ENCODE results near the gene SH2D3A. TPM values are rescaled to one million over a fixed set of nuclear protein-coding genes. Genes with fewer than 3 reads are reported as not detected.

The SH2D3A gene
- total RNA-seq, 1 experiment from 2014 or later: 0.95 TPM

- Histone ChIP-seq H3K36me3 (ENCODE audit: insufficient read depth, low read length, poor library complexity, severe bottlenecking) (no peaks in the 10 kb centered on the region), H3K4me1 (ENCODE audit: insufficient read depth, low read length, poor library complexity, severe bottlenecking) (no peaks in the 10 kb centered on the region), H3K4me3 (ENCODE audit: low read depth, low read length, poor library complexity, severe bottlenecking) (no peak overlapping the region), H3K27me3 (replicated peaks; ENCODE audit: insufficient read depth, low read depth, low read length, poor library complexity) (no peaks in the 10 kb centered on the region), H3K27ac (ENCODE audit: low read depth, low read length, poor library complexity, severe bottlenecking) (no peak overlapping the region), H3K9me3 (ENCODE audit: low read depth, low read length, poor library complexity, severe bottlenecking) (no peaks in the 10 kb centered on the region)
- CTCF ChIA-PET: no interaction called here
- DNase-seq (ENCODE audit: low spot score): no peak
- TF ChIP-seq EZH2 (IDR thresholded peaks at IDR 0.05; ENCODE audit: borderline replicate concordance, low read depth, low read length, poor library complexity, severe bottlenecking) (no peak), CTCF (conservative IDR thresholded peaks at IDR 0.05; ENCODE audit: low read depth, low read length) (no peak)
- intact Hi-C loops (cut with micrococcal nuclease; ENCODE audit: unreplicated experiment): no loop called here
- POLR2A ChIA-PET (ENCODE audit: low non-redundant PET): no interaction called here
- BruUV-seq (replicated peaks): no TSS peak
Observed at GRCh38 chr19:6760606-6761005, 6.6 kb downstream of the SH2D3A start.

- Histone ChIP-seq H3K36me3 (ENCODE audit: insufficient read depth, low read length, poor library complexity, severe bottlenecking) (peaks cover 27% of the 10 kb centered on the region), H3K27ac (ENCODE audit: low read depth, low read length, poor library complexity, severe bottlenecking) (no peak overlapping the region), H3K4me3 (ENCODE audit: low read depth, low read length, poor library complexity, severe bottlenecking) (no peak overlapping the region), H3K9me3 (ENCODE audit: low read depth, low read length, poor library complexity, severe bottlenecking) (no peaks in the 10 kb centered on the region), H3K4me1 (ENCODE audit: insufficient read depth, low read length, poor library complexity, severe bottlenecking) (peaks cover 3% of the 10 kb centered on the region), H3K27me3 (replicated peaks; ENCODE audit: insufficient read depth, low read depth, low read length, poor library complexity) (no peaks in the 10 kb centered on the region)
- intact Hi-C loops (cut with micrococcal nuclease; ENCODE audit: unreplicated experiment): loop anchor here (5.0 kb wide), 1 partner anchor 238 kb away; no protein-coding TSS in a partner anchor
- CTCF ChIA-PET: no interaction called here
- no peak for TF ChIP-seq CTCF (conservative IDR thresholded peaks at IDR 0.05; ENCODE audit: low read depth, low read length)
- no peak for TF ChIP-seq EZH2 (IDR thresholded peaks at IDR 0.05; ENCODE audit: borderline replicate concordance, low read depth, low read length, poor library complexity, severe bottlenecking)
- POLR2A ChIA-PET (ENCODE audit: low non-redundant PET): no interaction called here
- no TSS peak for BruUV-seq (replicated peaks)
- DNase-seq (ENCODE audit: low spot score): no peak
Observed at GRCh38 chr19:6754653-6755463, 12.4 kb downstream of the SH2D3A start.

- BruUV-seq (replicated peaks): no TSS peak
- Histone ChIP-seq H3K9me3 (ENCODE audit: low read depth, low read length, poor library complexity, severe bottlenecking) (no peaks in the 10 kb centered on the region), H3K36me3 (ENCODE audit: insufficient read depth, low read length, poor library complexity, severe bottlenecking) (peaks cover 34% of the 10 kb centered on the region), H3K4me3 (ENCODE audit: low read depth, low read length, poor library complexity, severe bottlenecking) (no peak overlapping the region), H3K27ac (ENCODE audit: low read depth, low read length, poor library complexity, severe bottlenecking) (no peak overlapping the region), H3K27me3 (replicated peaks; ENCODE audit: insufficient read depth, low read depth, low read length, poor library complexity) (no peaks in the 10 kb centered on the region), H3K4me1 (ENCODE audit: insufficient read depth, low read length, poor library complexity, severe bottlenecking) (peaks cover 3% of the 10 kb centered on the region)
- TF ChIP-seq CTCF (conservative IDR thresholded peaks at IDR 0.05; ENCODE audit: low read depth, low read length) (no peak), EZH2 (IDR thresholded peaks at IDR 0.05; ENCODE audit: borderline replicate concordance, low read depth, low read length, poor library complexity, severe bottlenecking) (no peak)
- intact Hi-C loops (cut with micrococcal nuclease; ENCODE audit: unreplicated experiment): loop anchor here (5.0 kb wide), 1 partner anchor 237 kb away; no protein-coding TSS in a partner anchor
- POLR2A ChIA-PET (ENCODE audit: low non-redundant PET): no interaction called here
- DNase-seq (ENCODE audit: low spot score): no peak
- CTCF ChIA-PET: no interaction called here
Observed at GRCh38 chr19:6754136-6754535, 13.1 kb downstream of the SH2D3A start.

Data from A673 (cell line).